GM23248 (cell line): Measurements from ENCODE around the gene STAC.
A peak's percentile ranks its signal among the peaks of the same experiment; 100 is the strongest.

Source experiments
- EZH2 ChIP-seq: fragments of 200-600 bp; sonication (generic); IDR thresholded peaks from 2 replicates; pipeline ENCODE4 v1.6.1; 2018; ENCODE audit warnings: antibody characterized with exemption, mild to moderate bottlenecking; ENCODE audit not compliant: insufficient read depth, poor library complexity, severe bottlenecking
- EZH2phosphoT487 ChIP-seq: fragments of 200-600 bp; sonication (generic); IDR thresholded peaks from 2 replicates; pipeline ENCODE4 v1.6.1; 2018; ENCODE audit warnings: antibody characterized with exemption, moderate library complexity, mild to moderate bottlenecking, low read depth; ENCODE audit not compliant: insufficient read depth

- TF ChIP-seq EZH2 (no peak), EZH2phosphoT487 (peak; percentile 98)
Measured at GRCh38 chr3:36444909-36445308, 64.6 kb downstream of the STAC start.
